NCI-H2227 treated with DMSO at 0.1 percent for 48 hours (cell line): ENCODE measurements around the gene MARCHF10.

ENCODE experiments used
- DNase-seq: peaks from one replicate; lab custom pipeline; 2025; lab: John Stamatoyannopoulos, UW

MARCHF10 gene

DNA sequence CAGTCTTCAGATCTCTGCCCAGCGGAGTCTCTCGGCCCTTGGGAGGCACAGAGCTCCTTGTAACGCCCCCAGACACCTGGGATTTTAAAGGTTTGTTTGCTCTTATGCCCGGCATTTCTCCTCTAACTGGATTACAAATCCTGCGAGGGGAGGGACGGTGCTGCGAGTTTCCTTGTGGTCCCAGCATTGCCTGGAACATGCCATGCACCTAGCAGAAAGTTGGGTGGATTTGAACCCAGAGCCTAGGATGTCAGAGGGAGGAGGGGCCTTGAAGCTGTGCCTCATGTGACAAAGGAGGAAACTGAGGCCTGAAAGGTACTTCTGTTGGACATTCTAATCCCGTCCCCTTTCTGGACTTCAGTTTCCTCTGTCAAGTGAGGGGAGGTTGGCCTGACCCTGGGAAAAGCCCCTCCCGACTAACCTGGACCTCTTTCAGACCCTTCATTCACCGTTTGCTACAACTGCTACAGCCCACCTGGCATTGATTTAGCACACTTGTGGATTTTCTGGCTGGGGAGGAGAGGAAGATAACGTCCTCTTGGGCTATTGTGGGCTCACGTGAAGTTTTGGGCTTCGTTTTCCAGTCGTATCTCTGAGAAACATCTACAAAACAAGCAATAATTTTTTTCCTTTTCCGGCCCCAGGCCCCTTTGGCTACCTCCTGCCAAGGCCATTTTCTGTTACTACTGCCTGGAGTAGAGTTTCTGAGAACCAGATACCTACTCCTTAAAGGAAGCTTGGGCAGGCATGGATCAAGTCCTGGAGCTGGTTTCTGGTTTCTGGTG, 149.8 kb downstream of the MARCHF10 start:
- DNase-seq: no peak

DNA sequence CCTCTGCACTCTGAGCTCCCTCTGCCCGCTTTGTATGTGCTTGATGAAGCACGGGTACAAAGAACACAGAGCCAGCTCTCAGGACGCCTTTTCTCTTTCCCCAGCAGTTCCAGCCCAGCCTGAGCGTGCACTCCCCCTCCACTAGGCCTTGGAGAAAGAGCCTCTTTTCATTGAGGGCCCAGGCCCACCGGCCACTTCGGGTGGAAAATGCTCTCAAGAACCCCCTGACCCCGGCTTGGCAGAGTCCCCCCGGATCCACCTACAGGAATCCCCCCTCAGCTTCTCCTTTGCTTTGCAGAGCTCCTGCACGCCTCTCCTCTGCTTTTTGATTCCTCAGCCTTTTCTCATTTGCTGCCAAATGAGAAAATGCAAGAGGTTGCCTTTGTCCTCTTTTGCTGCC, 150.4 kb downstream of the MARCHF10 start:
- DNase-seq: no peak

DNA sequence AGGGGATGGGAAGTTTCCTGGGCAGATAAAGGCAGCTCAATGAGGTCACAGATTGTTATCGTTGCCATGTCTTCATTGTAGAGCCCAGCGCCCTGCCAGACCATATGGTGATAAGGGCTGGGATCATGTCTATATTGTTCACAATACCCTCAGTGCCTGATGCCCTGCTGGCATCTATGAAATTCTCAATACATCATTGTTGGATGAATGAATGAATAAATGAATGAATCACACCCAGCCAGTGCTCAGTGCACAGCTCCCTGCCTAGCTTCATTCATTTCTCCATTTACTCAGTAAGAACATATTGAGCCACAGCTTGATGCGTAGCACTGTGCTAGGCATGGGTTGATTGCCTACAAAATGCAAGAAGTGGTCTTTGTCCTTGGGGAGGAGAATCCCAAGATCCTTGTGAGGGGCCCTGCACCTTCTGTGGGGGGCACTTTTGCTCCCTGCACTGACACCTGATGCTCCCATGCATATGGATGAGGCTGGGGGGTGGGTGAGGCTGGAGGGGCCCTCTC, 150.9 kb downstream of the MARCHF10 start:
- DNase-seq: no peak

DNA sequence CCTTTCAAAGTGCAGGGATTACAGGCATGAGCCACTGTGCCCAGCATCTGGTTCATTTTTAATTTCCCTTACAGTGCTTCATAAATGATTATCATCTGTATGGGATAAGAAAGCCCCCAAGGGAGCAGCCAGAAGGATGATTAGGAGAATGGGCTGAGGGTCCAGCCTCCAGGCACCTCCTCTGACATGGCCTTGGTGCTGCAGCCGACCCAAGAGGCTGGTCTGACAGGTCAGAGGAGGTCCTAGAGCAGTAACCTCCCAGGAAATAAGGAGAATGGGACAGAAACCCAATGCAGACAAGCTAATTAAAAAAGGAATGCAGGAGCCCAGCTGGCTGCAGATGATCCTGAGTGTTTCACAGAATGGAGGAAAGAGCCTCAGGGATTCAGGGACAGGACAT, 151.7 kb downstream of the MARCHF10 start:
- no peak for DNase-seq

DNA sequence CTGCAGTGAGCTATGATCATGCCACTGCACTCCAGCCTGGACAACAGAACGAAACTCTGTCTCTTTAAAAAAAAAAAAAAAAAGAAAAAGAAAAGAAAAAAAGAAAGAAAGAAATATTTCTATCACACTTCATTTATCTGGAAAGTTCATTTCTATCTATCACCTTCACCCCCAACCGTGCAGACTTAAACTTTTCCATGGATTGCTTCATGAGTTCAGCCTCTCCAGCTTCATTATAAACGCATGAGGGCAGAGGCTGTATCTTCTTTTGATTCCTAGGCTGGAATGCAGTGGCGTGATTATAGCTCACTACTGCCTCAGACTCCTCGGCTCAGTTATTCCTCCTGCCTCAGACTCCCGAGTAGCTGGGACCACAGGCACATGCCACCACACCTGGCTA, 152.5 kb downstream of the MARCHF10 start:
- DNase-seq: no peak

DNA sequence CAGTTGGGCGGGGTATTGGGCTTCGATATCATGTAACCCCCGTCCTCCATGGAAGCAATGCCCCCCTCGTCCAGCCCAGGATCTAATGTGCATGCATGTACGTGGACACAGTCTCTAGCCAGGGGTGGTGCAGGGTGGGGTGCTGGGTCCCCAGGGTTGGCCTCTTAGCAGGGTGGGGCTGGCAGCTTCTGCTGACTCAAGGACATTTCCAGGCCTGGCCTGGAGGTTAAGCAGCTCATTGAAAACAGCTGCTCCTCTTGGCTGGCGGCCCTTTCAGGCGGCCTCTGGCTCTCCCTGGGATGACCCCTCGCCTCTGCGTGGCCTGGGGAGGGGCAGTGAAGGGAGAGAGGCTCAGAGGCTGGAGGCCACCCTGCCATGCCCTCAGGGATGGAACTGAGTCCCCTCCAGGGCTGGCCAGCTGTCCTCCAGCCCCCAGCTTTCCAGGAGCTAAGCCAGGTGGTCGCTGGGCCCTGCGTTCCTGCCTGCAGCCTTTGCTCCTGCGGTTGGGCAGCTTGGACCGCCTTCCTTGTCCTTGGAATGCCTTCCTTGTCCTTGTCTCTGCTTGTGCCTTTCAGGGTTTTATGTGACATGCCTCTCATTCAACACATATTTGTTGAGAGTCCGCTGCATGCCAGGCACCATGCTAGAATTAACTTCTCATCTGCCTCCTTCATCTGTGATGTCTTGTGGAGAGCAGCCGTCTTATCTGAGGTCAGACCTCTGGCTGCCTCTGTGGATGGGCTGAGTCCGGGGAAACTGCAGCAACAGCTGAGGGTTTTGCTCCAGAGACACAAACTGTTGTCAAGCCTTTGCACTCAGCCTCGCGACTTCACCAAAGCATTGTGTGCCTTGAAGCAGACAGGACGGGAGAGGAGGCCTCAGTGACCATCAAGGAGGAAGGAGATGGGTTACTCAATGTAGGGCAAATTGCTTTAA, 154.0 kb downstream of the MARCHF10 start:
- DNase-seq: no peak

DNA sequence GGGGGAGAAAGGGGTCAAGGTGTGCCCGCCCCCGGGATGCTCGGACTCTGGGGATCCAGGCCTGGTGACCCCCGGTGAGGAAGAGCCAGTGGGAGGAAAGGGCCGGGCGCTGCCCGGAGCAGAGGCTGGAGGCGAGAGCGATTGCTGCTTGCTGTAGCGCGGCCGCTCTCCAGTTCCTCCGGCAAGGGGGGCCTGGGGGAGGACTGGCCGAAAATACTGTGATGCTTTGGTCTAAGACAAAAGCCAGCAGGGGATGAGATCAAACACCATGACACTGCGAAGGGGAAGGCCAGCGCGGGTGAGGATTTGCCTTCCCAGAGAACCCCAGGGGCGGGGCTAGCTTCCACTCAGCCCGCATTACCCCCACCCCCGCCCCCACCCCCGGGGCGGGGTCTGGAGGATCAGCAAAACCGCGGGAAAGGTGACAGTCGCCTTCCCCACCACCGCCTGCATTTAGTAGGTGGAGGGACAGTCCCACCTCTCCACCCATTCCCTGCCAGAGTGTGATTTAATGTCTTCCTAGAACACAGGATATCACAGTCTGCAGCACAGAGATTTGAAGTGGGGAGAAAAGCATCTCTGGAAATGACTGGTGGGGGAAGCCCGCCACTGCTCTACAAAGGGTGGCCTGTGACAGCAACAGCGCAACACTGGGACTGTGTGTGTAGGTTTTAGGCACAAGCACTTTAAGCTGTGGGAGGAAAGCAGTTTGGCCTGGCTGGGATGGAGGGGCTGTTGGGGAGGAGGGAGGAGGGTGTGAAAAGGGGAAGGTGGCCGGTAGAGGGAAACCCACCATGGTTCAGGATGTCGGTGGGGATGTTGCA, 154.9 kb downstream of the MARCHF10 start:
- DNase-seq: peak; percentile 77

DNA sequence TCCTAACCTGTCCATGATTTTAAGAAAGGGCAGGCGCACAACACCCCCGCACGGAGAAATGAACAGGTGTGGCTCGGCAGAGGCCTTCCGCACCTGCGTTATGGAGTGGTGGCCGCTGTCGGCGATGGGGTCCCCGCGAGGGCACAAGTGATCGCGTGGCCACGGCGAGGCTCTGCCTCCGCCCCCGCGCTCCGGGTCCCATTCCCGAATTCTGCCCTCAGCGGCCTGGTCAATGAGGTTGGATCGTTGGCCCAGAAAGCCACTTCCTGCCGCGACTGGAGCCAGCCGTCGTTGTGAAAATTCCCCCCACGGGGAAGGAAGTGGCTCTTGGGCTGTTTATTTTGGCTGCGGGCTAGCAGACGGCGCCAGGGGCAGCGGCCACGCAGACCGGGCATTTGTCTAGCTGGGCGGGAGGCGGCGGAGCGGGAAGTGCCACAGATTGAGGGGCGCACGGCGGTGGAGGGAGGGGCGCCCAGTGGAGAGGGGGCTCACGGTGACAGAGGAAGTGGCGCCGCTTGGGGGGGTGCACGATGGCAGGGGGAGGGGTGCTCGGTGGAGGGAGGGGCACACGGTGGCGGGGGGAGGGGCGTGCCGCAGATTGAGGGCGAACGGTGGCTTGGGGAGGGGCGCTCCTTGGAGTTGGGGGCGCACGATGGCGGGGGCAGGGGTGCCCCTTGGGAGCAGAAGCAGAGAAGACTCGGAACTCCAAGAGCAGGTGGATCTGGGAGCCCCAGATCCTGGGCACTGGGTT, 155.7 kb downstream of the MARCHF10 start:
- peak; percentile 56 for DNase-seq
